ENCODE measurements around the gene MICALL2. TPM values are rescaled to one million over a fixed set of nuclear protein-coding genes. Genes with fewer than 3 reads are reported as not detected.
"Not testable (repeated sequence)": the region's sequence is repeated elsewhere in the genome, so short reads cannot be mapped to it uniquely, and the experiment has no call there.

The MICALL2 gene
- total RNA-seq, 1 donor from 2014 or later, result 14.7 TPM

DNA sequence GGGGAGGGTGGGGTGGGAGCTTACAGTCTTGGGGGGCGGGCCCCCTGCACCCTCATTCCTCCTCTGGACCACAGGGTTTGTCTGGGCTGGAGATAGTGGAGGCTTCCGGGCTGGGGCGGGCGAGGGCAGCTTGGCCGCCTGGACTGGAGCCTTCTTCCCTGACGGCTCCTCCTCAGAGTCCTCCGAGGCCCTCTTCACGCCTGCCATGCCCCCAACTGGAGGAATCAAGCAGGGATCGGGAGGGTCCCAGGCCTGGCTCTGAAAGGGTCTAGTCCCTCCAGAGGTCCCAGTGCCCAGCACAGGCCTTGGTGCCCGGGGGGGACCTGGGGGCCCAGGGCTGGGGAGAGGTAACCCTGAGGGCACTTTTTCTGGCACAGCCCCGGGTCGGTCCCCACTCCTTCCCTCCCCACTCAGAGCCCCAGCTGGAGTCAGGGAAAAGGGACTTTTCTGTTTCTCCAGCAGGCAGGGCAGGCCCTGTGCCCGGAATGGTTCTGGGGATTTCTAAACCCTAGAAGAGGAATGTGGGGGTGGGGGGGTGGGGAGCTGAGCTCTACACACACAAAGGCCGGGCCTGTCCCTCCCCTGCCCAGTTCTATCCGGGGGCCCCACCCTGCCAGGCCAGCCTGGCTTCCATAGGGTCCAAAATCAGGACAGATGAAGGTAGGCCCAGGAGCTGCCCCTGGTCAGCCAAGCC is 11.6 kb downstream of the MICALL2 start:
- TF ChIP-seq, protein P1, sequence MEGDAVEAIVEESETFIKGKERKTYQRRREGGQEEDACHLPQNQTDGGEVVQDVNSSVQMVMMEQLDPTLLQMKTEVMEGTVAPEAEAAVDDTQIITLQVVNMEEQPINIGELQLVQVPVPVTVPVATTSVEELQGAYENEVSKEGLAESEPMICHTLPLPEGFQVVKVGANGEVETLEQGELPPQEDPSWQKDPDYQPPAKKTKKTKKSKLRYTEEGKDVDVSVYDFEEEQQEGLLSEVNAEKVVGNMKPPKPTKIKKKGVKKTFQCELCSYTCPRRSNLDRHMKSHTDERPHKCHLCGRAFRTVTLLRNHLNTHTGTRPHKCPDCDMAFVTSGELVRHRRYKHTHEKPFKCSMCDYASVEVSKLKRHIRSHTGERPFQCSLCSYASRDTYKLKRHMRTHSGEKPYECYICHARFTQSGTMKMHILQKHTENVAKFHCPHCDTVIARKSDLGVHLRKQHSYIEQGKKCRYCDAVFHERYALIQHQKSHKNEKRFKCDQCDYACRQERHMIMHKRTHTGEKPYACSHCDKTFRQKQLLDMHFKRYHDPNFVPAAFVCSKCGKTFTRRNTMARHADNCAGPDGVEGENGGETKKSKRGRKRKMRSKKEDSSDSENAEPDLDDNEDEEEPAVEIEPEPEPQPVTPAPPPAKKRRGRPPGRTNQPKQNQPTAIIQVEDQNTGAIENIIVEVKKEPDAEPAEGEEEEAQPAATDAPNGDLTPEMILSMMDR (IDR thresholded peaks at IDR 0.05; ENCODE audit: insufficient read depth, low read length, poor library complexity, severe bottlenecking), result no peak
- DNase-seq (ENCODE audit: low read depth), result no peak

DNA sequence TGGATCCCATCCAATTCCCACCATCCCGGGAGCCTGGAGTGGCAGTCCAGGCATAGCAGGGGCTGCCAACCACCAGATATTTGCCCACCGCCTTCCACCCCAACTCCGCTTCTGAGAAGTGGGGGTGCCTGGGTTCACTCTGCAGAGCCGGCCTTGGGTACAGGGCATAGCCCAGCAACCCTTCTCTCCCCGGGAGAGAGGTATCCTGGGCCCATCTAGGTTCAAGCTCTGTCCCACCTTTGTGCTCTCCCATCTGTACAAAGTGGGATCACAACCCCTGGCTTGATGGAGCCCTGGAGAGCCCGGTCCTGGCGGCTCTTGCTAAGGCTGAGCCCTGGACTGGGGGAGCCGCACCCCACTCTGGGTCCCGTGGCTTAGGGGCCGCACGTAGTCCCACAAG is 12.2 kb downstream of the MICALL2 start:
- H3K36me3 ChIP-seq (ENCODE audit: control insufficient read depth, insufficient read depth, low read length), result no peaks in the 10 kb centered on the region
- H3K4me3 ChIP-seq (ENCODE audit: low read depth, low read length), result no peak overlapping the region
- TF ChIP-seq, protein P1 (IDR thresholded peaks at IDR 0.05; ENCODE audit: insufficient read depth, low read length, poor library complexity, severe bottlenecking), result no peak
- no peaks in the 10 kb centered on the region for H3K27me3 ChIP-seq (ENCODE audit: control insufficient read depth, insufficient read depth, low read length)
- no peak for DNase-seq (ENCODE audit: low read depth)

More for the DNA sequence above, 11.6 kb downstream of the MICALL2 start:
- H3K36me3 ChIP-seq (ENCODE audit: control insufficient read depth, insufficient read depth, low read length), result no peaks in the 10 kb centered on the region
- H3K27me3 ChIP-seq (ENCODE audit: control insufficient read depth, insufficient read depth, low read length), result no peaks in the 10 kb centered on the region
- H3K4me3 ChIP-seq (ENCODE audit: low read depth, low read length), result no peak overlapping the region

DNA sequence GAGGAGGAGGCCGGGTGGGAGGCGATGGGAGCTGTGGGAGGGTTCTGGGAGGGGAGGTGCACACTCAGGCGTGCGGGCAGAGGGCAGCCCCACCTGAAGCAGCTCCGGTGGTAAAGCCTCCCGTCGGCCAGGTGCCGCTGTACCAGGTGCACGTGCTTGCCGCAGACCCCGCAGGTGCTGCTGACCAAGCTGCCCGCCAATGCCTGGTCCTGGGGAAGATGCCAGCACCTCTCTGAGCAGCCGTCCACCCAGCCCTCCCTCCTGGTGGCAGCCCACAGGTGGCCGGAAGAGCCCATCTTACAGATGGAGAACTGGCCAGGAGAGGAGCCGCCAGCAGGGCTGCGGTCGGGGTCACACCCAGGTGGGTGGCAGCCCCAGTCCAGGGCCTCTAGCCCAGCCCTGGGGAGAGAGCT is 12.6 kb downstream of the MICALL2 start:
- Histone ChIP-seq H3K4me3 (ENCODE audit: low read depth, low read length) (no peak overlapping the region), H3K27me3 (ENCODE audit: control insufficient read depth, insufficient read depth, low read length) (no peaks in the 10 kb centered on the region), H3K36me3 (ENCODE audit: control insufficient read depth, insufficient read depth, low read length) (no peaks in the 10 kb centered on the region)
- no peak for DNase-seq (ENCODE audit: low read depth)
- TF ChIP-seq, protein P1 (IDR thresholded peaks at IDR 0.05; ENCODE audit: insufficient read depth, low read length, poor library complexity, severe bottlenecking), result no peak

DNA sequence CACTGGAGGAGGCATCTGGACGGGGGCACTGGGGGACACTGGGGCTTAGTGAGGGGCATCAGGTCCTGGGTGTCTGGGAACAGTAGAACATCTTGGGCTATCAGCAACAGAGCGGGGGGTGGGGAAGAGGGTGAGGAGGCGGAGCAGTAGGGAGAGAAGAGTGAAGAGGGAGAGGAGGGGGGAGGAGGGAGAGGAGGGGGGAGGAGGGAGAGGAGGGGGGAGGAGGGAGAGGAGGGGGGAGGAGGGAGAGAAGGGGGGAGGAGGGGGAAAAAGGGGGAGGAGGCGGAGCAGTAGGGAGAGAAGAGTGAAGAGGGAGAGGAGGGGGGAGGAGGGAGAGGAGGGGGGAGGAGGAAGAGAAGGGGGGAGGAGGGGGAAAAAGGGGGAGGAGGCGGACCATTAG is 13.2 kb downstream of the MICALL2 start:
- not testable (repeated sequence) for H3K27me3 ChIP-seq (ENCODE audit: control insufficient read depth, insufficient read depth, low read length); H3K4me3 ChIP-seq (ENCODE audit: low read depth, low read length); H3K36me3 ChIP-seq (ENCODE audit: control insufficient read depth, insufficient read depth, low read length); DNase-seq (ENCODE audit: low read depth)

DNA sequence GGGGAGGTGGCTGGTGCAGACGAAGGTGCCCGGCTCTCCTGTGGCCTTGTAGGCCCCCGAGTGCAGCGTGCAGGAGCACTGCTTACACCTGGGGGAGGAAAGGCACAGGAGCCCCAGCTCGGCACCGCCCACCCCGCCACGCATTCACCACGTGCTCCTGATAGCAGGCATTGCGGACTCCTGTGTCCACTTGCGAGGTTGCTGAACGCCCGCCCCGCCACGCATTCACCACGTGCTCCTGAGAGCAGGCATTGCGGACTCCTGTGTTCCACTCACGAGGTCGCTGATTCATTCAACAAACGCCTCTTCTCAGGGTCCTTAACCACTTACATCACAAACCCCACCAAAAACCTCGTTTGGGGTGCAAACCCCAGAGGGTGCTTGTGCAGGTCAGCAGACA is 13.9 kb downstream of the MICALL2 start:
- TF ChIP-seq, protein P1 (IDR thresholded peaks at IDR 0.05; ENCODE audit: insufficient read depth, low read length, poor library complexity, severe bottlenecking), result no peak
- no peak overlapping the region for H3K4me3 ChIP-seq (ENCODE audit: low read depth, low read length)
- DNase-seq (ENCODE audit: low read depth), result no peak
- H3K36me3 ChIP-seq (ENCODE audit: control insufficient read depth, insufficient read depth, low read length), result no peaks in the 10 kb centered on the region
- H3K27me3 ChIP-seq (ENCODE audit: control insufficient read depth, insufficient read depth, low read length), result no peaks in the 10 kb centered on the region

DNA sequence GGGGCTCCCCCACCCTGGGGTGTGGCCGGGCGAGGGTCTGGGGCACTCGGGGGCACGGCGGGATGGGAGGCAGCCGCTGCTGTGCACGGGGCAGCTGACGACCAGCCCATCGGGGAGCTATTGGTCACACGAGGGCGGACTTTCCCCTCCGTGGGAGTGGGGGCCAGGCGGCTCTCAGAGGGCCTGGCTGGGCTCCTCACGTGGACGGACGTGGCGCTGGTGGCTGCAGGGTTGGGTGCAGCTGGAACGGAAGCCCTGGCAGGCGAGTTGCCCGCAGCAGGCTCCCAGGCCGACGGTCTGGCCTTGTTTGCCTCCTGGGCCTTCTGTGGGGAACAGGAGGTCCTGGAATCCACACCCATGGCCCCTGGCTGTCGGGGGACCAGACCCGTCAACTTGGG is 14.3 kb downstream of the MICALL2 start:
- TF ChIP-seq, protein P1 (IDR thresholded peaks at IDR 0.05; ENCODE audit: insufficient read depth, low read length, poor library complexity, severe bottlenecking), result no peak
- no peak for DNase-seq (ENCODE audit: low read depth)
- Histone ChIP-seq H3K36me3 (ENCODE audit: control insufficient read depth, insufficient read depth, low read length) (no peaks in the 10 kb centered on the region), H3K27me3 (ENCODE audit: control insufficient read depth, insufficient read depth, low read length) (no peaks in the 10 kb centered on the region), H3K4me3 (ENCODE audit: low read depth, low read length) (no peak overlapping the region)

All from kidney epithelial cell (primary cell).